HEK293T (cell line): ENCODE measurements around the gene PHAX.

Experiments
- CTCF ChIA-PET: fragments of 350-600 bp; formaldehyde crosslinking; extraction: SDS; loops from one replicate; lab custom pipeline; 2021; ENCODE audit warnings: antibody characterized with exemption, inconsistent platforms; lab: Yijun Ruan, JAX
- POLR2A ChIA-PET: fragments of 350-600 bp; formaldehyde crosslinking; extraction: SDS; loops from one replicate; lab custom pipeline; 2020; ENCODE audit warnings: antibody characterized with exemption, inconsistent platforms; lab: Yijun Ruan, JAX
- DNase-seq: peaks from one replicate; pipeline ENCODE4 v3.0.0; 2012; ENCODE audit warnings: mixed read lengths; ENCODE audit errors: extremely low spot score
- ARNT ChIP-seq: fragments of 450-650 bp; IDR thresholded peaks from 2 replicates; pipeline ENCODE4 v1.6.1; 2017; ENCODE audit warnings: mild to moderate bottlenecking
- BHLHE40 ChIP-seq: fragments of 450-650 bp; IDR thresholded peaks from 2 replicates; pipeline ENCODE4 v1.6.1; 2016; ENCODE audit warnings: mild to moderate bottlenecking, moderate library complexity, borderline replicate concordance
- CTBP1 ChIP-seq: fragments of 450-650 bp; IDR thresholded peaks from 2 replicates; pipeline ENCODE4 v1.6.1; 2016; ENCODE audit warnings: borderline replicate concordance
- ELF4 ChIP-seq: fragments of 450-650 bp; IDR thresholded peaks from 2 replicates; pipeline ENCODE4 v1.6.1; 2017; ENCODE audit warnings: antibody characterized with exemption
- FOXA1 ChIP-seq: fragments of 450-650 bp; IDR thresholded peaks from 2 replicates; pipeline ENCODE4 v1.6.1; 2016; ENCODE audit warnings: mild to moderate bottlenecking
- FOXK2 ChIP-seq: fragments of 450-650 bp; IDR thresholded peaks from 2 replicates; pipeline ENCODE4 v1.6.1; 2016; ENCODE audit warnings: mild to moderate bottlenecking
- FOXM1 ChIP-seq: fragments of 450-650 bp; IDR thresholded peaks from 2 replicates; pipeline ENCODE4 v1.6.1; 2017; ENCODE audit warnings: mild to moderate bottlenecking, borderline replicate concordance
- HDGF ChIP-seq: fragments of 450-650 bp; IDR thresholded peaks from 2 replicates; pipeline ENCODE4 v1.6.1; 2017; ENCODE audit warnings: antibody characterized with exemption, borderline replicate concordance
- L3MBTL2 ChIP-seq: fragments of 450-650 bp; conservative IDR thresholded peaks from 2 replicates; pipeline ENCODE4 v1.6.1; 2016; ENCODE audit warnings: mild to moderate bottlenecking
- LEF1 ChIP-seq: fragments of 450-650 bp; IDR thresholded peaks from 2 replicates; pipeline ENCODE4 v1.6.1; 2017; ENCODE audit warnings: mild to moderate bottlenecking, borderline replicate concordance
- NFRKB ChIP-seq: fragments of 450-650 bp; IDR thresholded peaks from 2 replicates; pipeline ENCODE4 v1.6.1; 2016; ENCODE audit warnings: mild to moderate bottlenecking, moderate library complexity
- SP1 ChIP-seq: fragments of 450-650 bp; IDR thresholded peaks from 2 replicates; pipeline ENCODE4 v1.6.1; 2017
- SUZ12 ChIP-seq: fragments of 450-650 bp; IDR thresholded peaks from 2 replicates; pipeline ENCODE4 v1.6.1; 2016; ENCODE audit warnings: mild to moderate bottlenecking
- TARDBP ChIP-seq: fragments of 450-650 bp; IDR thresholded peaks from 2 replicates; pipeline ENCODE4 v1.6.1; 2016
- ZNF384 ChIP-seq: fragments of 450-650 bp; IDR thresholded peaks from 2 replicates; pipeline ENCODE4 v1.6.1; 2016
- TF ChIP-seq, protein P1 (sequence below): fragments of 450-650 bp; IDR thresholded peaks from 2 replicates; pipeline ENCODE4 v1.6.1; 2016

The PHAX gene

DNA sequence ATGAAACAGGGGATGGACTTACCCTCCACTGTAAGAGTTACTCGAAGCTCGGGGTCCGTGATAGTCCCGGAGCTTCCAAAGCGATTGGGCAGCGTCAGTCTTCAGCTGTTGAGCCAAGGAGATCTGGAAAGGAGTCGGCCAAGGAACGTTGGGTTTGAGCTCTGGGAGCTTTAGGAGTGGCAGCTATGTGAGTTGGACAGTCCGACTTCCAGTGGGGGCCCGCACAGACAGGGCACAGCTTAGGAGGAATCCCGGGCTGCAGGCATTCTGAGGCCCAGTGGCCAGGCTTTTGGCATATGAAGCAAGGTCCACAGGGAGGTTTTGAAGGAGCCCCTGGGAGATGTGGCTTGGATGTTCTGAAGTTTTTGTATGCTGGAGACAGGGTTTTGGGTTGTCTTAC is 72.7 kb downstream of the PHAX start:
- ChIA-PET CTCF (no interaction called here), POLR2A (interaction anchor here (4.0 kb wide), 1 partner anchor 104 kb away, joined by 25 read pairs; the partner anchor contains the start of gene LMNB1)
- TF ChIP-seq TARDBP = no peak
- DNase-seq = no peak

DNA sequence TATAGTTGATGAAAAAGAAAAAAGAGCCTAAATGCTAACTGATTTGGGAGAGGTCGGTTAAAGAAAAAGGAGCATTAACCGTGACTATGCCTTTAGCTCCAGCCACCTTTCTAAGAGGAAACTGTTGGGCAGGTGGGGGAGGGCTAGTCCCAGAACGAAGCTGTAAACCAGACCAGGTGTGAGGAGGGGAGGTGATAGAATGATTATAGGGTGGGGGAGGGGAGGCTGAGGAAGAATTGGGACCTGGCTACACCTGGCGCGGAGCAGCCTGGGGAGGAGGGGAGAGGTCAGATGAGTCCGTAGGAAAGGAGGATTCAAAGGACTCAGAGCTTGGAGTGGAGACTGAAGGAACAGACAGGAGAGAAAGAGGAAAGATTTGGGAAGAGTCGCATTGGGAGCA is 73.4 kb downstream of the PHAX start:
- POLR2A ChIA-PET = interaction anchor here (4.0 kb wide), 1 partner anchor 104 kb away, joined by 25 read pairs; the partner anchor contains the start of gene LMNB1
- CTCF ChIA-PET = interaction anchor here (0.6 to 0.8 kb wide), 2 partner anchors 118 to 136 kb away, joined by 3 read pairs; no protein-coding TSS in a partner anchor
- DNase-seq = no peak
- TF ChIP-seq FOXA1 = no peak
- TF ChIP-seq LEF1 = no peak
- no peak for TF ChIP-seq SP1
- no peak for TF ChIP-seq ARNT
- no peak for TF ChIP-seq SUZ12
- TF ChIP-seq BHLHE40 = no peak
- TF ChIP-seq L3MBTL2 = no peak
- TF ChIP-seq ELF4 = no peak
- no peak for TF ChIP-seq TARDBP
- TF ChIP-seq NFRKB = no peak
- TF ChIP-seq HDGF = no peak
- TF ChIP-seq CTBP1 = no peak
- TF ChIP-seq FOXK2 = no peak
- TF ChIP-seq, protein P1, sequence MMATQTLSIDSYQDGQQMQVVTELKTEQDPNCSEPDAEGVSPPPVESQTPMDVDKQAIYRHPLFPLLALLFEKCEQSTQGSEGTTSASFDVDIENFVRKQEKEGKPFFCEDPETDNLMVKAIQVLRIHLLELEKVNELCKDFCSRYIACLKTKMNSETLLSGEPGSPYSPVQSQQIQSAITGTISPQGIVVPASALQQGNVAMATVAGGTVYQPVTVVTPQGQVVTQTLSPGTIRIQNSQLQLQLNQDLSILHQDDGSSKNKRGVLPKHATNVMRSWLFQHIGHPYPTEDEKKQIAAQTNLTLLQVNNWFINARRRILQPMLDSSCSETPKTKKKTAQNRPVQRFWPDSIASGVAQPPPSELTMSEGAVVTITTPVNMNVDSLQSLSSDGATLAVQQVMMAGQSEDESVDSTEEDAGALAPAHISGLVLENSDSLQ = no peak
- no peak for TF ChIP-seq FOXM1
- no peak for TF ChIP-seq ZNF384

DNA sequence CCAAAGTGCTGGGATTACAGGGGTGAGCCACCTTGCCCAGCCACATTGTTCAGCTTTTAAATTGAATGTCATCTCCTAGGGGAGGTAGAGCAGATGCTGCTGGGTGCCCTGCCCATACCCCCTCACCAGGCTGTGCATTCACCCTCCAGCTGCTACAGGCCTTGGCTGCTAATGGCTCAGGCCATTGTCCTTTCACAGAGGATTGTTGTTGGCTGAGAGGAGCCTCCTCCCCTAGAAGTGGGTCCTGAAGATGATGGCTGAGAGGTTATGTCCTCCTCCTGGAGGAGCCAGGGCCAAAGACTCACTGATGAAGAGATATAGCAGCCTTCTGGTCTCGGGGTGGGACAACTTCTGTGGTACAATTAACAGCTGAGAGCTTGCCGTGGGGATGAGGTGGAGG is 74.6 kb downstream of the PHAX start:
- no peak for TF ChIP-seq TARDBP
- TF ChIP-seq BHLHE40 = no peak
- TF ChIP-seq FOXA1 = no peak
- no peak for TF ChIP-seq ZNF384
- TF ChIP-seq NFRKB = no peak
- no peak for TF ChIP-seq LEF1
- TF ChIP-seq HDGF = no peak
- CTCF ChIA-PET = interaction anchor here (0.6 to 6.5 kb wide), 5 partner anchors 12 to 638 kb away, joined by 3 to 80 read pairs (median 3); partner anchors contain the start of gene LMNB1
- POLR2A ChIA-PET = interaction anchor here (1.0 to 4.0 kb wide), 2 partner anchors 17 to 102 kb away, joined by 3 to 25 read pairs; partner anchors contain the start of gene LMNB1
- no peak for DNase-seq

- TF ChIP-seq NFRKB (no peak), ZNF384 (no peak), FOXK2 (no peak), SUZ12 (no peak), FOXA1 (no peak), ELF4 (no peak)
- ChIA-PET POLR2A (interaction anchor here (1.0 to 6.3 kb wide), 4 partner anchors 18 to 101 kb away, joined by 3 to 78 read pairs (median 14); partner anchors contain the start of genes ALDH7A1 and LMNB1), CTCF (interaction anchor here (0.6 to 6.5 kb wide), 6 partner anchors 11 to 138 kb away, joined by 3 to 80 read pairs (median 3); partner anchors contain the start of gene LMNB1)
- DNase-seq = peak; percentile 79
Observed at GRCh38 chr5:126676195-126676624, 75.5 kb downstream of the PHAX start.
